Panc1 (cell line): ENCODE measurements around the gene CRISPLD2.

ENCODE experiments used
- CTCF ChIP-seq: fragments of 450-650 bp; IDR thresholded peaks from 2 replicates; pipeline ENCODE4 v1.5.1; 2017; ENCODE audit warnings: mild to moderate bottlenecking
- TCF7L2 ChIP-seq: IDR thresholded peaks from 2 replicates; pipeline ENCODE4 v1.6.1; 2011; ENCODE audit warnings: mild to moderate bottlenecking, low read depth, low read length, inconsistent platforms

- TF ChIP-seq CTCF (no peak), TCF7L2 (no peak)
These were observed 49.7 kb downstream of the CRISPLD2 start for GRCh38 chr16:84869473-84869845.
